Activated CD8-positive, alpha-beta T cell treated with anti-CD3 and anti-CD28 coated beads for 36 hours (primary cell): ENCODE data around the gene ATP13A5. TPM values are rescaled to one million over a fixed set of nuclear protein-coding genes. Genes with fewer than 3 reads are reported as not detected.

ENCODE experiments used
- ATAC-seq: fragments of 200-7000 bp; cut with Tn5 transposase; one replicate; pipeline ENCODE4 v1.10.0; 2021; ENCODE audit warnings: mild to moderate bottlenecking, moderate library complexity
- CTCF ChIA-PET: fragments of 350-600 bp; sonication (Branson Sonifier 250); formaldehyde crosslinking; loops from one replicate; lab custom pipeline; 2021; ENCODE audit warnings: antibody characterized with exemption; lab: Charles Lee
- POLR2A ChIA-PET: fragments of 350-600 bp; sonication (Branson Sonifier 250); formaldehyde crosslinking; loops from one replicate; lab custom pipeline; 2021; ENCODE audit warnings: antibody characterized with exemption; lab: Charles Lee
- DNase-seq: peaks from one replicate; pipeline ENCODE4 v3.0.0-alpha.2; 2020
- H3K27ac Mint-ChIP-seq: one replicate; pipeline ENCODE4 v1.8.0; 2021; ENCODE audit warnings: mild to moderate bottlenecking, mixed read lengths
- H3K27me3 Mint-ChIP-seq: one replicate; pipeline ENCODE4 v1.8.0; 2021; ENCODE audit warnings: mixed read lengths
- H3K36me3 Mint-ChIP-seq: one replicate; pipeline ENCODE4 v1.8.0; 2021; ENCODE audit warnings: low read depth, mixed read lengths
- H3K4me1 Mint-ChIP-seq: one replicate; pipeline ENCODE4 v1.8.0; 2021; ENCODE audit warnings: low read depth, mixed read lengths
- H3K4me3 Mint-ChIP-seq: one replicate; pipeline ENCODE4 v1.8.0; 2021; ENCODE audit warnings: mild to moderate bottlenecking, moderate library complexity, mixed read lengths
- H3K9me3 Mint-ChIP-seq: one replicate; pipeline ENCODE4 v1.8.0; 2021; ENCODE audit warnings: mixed read lengths
- CTCF ChIP-seq: fragments of 200-600 bp; IDR thresholded peaks from one replicate; pipeline ENCODE4 v1.8.0; 2022; ENCODE audit warnings: antibody characterized with exemption, mild to moderate bottlenecking
- intact Hi-C: fragments of 100-400 bp; cut with micrococcal nuclease; formaldehyde crosslinking; loops from one replicate; pipeline ENCODE4 v1.10.0; 2022
- total RNA-seq, 2 experiments: library from RNA; stranded (reverse); gene quantifications; one replicate each; pipeline ENCODE4 v1.2.3, GENCODE V29; 2021

Gene ATP13A5
- total RNA-seq, 2 experiments from 2014 or later = not detected

- H3K27me3 Mint-ChIP-seq = peaks cover 6% of the 10 kb centered on the region
- H3K27ac Mint-ChIP-seq = no peak overlapping the region
- no peak for DNase-seq
- ChIA-PET CTCF (no interaction called here), POLR2A (no interaction called here)
- intact Hi-C loops = no loop called here
- H3K4me1 Mint-ChIP-seq = no peaks in the 10 kb centered on the region
- no peak overlapping the region for H3K4me3 Mint-ChIP-seq
- no peaks in the 10 kb centered on the region for H3K36me3 Mint-ChIP-seq
- TF ChIP-seq CTCF = no peak
- no peaks in the 10 kb centered on the region for H3K9me3 Mint-ChIP-seq
- ATAC-seq = no peak
These were observed 147.9 kb downstream of the ATP13A5 start for GRCh38 chr3:193230610-193231009.

DNA sequence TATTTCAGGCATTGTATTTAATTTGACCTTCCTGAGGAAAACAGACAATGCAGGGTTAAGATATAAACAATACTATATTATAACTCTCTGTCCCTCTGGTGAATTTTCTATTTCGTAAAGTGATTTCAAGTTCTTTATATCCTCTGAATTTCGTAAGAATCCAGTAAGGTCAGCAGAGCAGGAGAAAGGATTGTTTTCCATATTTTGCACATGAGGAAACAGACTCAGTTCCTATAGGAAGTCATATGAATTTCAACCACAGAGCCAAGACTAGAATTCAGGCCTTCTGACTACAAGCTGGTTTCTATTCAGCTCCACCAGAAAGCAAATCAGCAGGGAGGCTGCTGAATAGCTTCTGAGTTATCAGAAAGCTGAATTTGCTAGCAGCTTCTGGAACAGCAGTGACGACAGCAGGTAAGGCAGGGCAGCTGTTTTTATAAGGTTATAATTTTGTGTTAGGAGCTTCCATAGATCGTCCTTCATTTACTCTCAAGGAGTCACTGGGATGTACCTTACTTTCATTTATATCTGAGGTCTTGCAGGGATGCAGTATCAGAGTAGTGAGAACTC, 148.6 kb downstream of the ATP13A5 start:
- no peaks in the 10 kb centered on the region for H3K9me3 Mint-ChIP-seq
- no peak for DNase-seq
- TF ChIP-seq CTCF = no peak
- CTCF ChIA-PET = no interaction called here
- H3K4me1 Mint-ChIP-seq = no peaks in the 10 kb centered on the region
- ATAC-seq = no peak
- intact Hi-C loops = no loop called here
- H3K27me3 Mint-ChIP-seq = peaks cover 10% of the 10 kb centered on the region
- no peak overlapping the region for H3K27ac Mint-ChIP-seq
- no peaks in the 10 kb centered on the region for H3K36me3 Mint-ChIP-seq
- POLR2A ChIA-PET = no interaction called here
- H3K4me3 Mint-ChIP-seq = no peak overlapping the region

- Mint-ChIP-seq H3K4me3 (no peak overlapping the region), H3K27ac (no peak overlapping the region), H3K4me1 (no peaks in the 10 kb centered on the region), H3K27me3 (peaks cover 10% of the 10 kb centered on the region), H3K9me3 (no peaks in the 10 kb centered on the region), H3K36me3 (no peaks in the 10 kb centered on the region)
- no peak for ATAC-seq
- intact Hi-C loops = no loop called here
- no peak for DNase-seq
- POLR2A ChIA-PET = no interaction called here
- CTCF ChIA-PET = no interaction called here
- TF ChIP-seq CTCF = no peak
These were observed 150.3 kb downstream of the ATP13A5 start for GRCh38 chr3:193228206-193228605.

DNA sequence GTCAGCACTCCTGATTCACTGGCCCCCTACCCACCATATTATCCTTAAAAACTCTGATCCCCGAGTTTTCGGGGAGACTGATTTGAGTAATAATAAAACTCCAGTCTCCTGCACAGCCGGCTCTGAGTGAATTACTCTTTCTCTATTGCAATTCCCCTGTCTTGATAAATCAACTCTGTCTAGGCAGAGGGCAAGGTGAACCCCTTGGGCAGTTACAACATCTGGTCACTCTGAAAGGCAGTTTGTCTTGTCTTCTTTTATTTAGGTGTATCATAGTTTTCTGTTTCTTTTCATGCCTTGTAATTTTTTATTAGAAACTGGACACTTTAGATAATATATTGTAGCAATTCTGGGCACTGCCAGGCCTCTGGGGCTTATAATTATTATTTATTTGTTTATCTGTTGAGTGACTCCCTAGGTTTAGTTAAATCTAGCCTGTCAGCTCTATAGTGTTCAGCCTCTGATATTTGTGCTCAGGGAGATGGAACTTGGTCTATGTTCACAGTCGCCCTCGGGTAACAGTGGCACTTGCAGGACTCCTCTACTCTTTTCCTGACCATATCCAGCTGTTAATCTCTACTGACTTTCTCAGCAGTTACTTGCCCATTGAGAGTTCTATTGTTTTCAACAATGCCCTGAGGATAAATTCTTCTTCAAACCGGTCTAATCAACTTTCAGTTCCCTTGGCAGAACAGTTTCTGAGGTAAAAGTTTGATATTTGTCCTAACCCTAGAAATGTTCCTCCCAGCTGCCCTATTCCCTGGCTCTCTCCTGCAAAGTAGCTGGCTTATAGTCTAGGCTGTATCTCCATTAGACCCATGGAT, 153.0 kb downstream of the ATP13A5 start:
- H3K36me3 Mint-ChIP-seq = no peaks in the 10 kb centered on the region
- DNase-seq (no peak), ATAC-seq (no peak)
- ChIA-PET POLR2A (no interaction called here), CTCF (no interaction called here)
- TF ChIP-seq CTCF = no peak
- H3K27me3 Mint-ChIP-seq = peaks cover 10% of the 10 kb centered on the region
- no peaks in the 10 kb centered on the region for H3K4me1 Mint-ChIP-seq
- H3K4me3 Mint-ChIP-seq = no peak overlapping the region
- intact Hi-C loops = no loop called here
- H3K9me3 Mint-ChIP-seq = no peaks in the 10 kb centered on the region
- no peak overlapping the region for H3K27ac Mint-ChIP-seq

Other genes starting within 250 kb of the ATP13A5 start
- gene PLAAT1, start 137.5 kb downstream of the ATP13A5 start, total RNA-seq = not detected
- gene ATP13A4, start 176.1 kb upstream of the ATP13A5 start, total RNA-seq = 1 to 10 TPM; 2.8 to 3.5 TPM
- gene OPA1, start 214.5 kb upstream of the ATP13A5 start, total RNA-seq = 100 to 1,000 TPM in 1 of 2 experiments, 10 to 100 TPM in 1; 84.8 to 104 TPM